HCT116 (cell line): ENCODE results near the gene RNF39. TPM values are rescaled to one million over a fixed set of nuclear protein-coding genes. Genes with fewer than 3 reads are reported as not detected.
A peak's percentile ranks its signal among the peaks of the same experiment; 100 is the strongest.

ENCODE experiments used
- ATAC-seq: fragments of 200-7000 bp; cut with Tn5 transposase; 2 replicates; pipeline ENCODE4 v1.9.1; 2020; ENCODE audit warnings: mild to moderate bottlenecking, moderate library complexity
- Bru-seq: library from RNA; stranded (reverse); fragments of 400-500 nt; gene quantifications from one replicate; lab custom pipeline; 2021; lab: Mats Ljungman, UMichigan
- BruChase-seq, 2 experiments: library from RNA; stranded (reverse); fragments of 400-500 nt; gene quantifications; one replicate each; lab custom pipeline; 2021; lab: Mats Ljungman, UMichigan
- BruUV-seq: library from RNA; stranded (reverse); fragments of 400-500 nt; replicated peaks from 2 replicates; lab custom pipeline; 2021; lab: Mats Ljungman, UMichigan
- CTCF ChIA-PET: fragments of 300-600 bp; sonication (Branson Sonifier 250); formaldehyde crosslinking; loops from one replicate; lab custom pipeline; 2021; ENCODE audit warnings: antibody characterized with exemption; lab: Charles Lee
- POLR2A ChIA-PET: fragments of 300-600, 350-600 bp; sonication (Branson Sonifier 250); formaldehyde crosslinking; loops from one replicate; lab custom pipeline; 2021; ENCODE audit warnings: antibody characterized with exemption; lab: Charles Lee
- RAD21 ChIA-PET, 2 experiments: fragments of 300-600 bp; sonication (Branson Sonifier 250); formaldehyde crosslinking; loops; one replicate each; lab custom pipeline; 2023; ENCODE audit warnings: low total read pairs in 2 of 2; ENCODE audit not compliant: uncharacterized antibody in 2 of 2, unreplicated experiment in 2 of 2, low non-redundant PET in 1 of 2; lab: Charles Lee
- DNase-seq: peaks from one replicate; pipeline ENCODE4 v3.0.0-alpha.2; 2010; ENCODE audit warnings: low read depth, low spot score
- H2AFZ ChIP-seq: fragments of 200-600 bp; shearing (Covaris generic), sonication (generic); 2 replicates; pipeline ENCODE4 v1.6.1; 2017; ENCODE audit warnings: low read depth, mixed run types, mixed read lengths, antibody characterized with exemption, low read length; ENCODE audit not compliant: poor library complexity, severe bottlenecking
- H3K27ac ChIP-seq: 2 replicates; pipeline ENCODE4 v1.5.1; 2012; ENCODE audit warnings: low read depth, low read length
- H3K27me3 ChIP-seq: fragments of 200-600 bp; sonication (generic); 2 replicates; pipeline ENCODE4 v1.6.1; 2016; ENCODE audit warnings: mixed run types, low read length, mixed read lengths; ENCODE audit not compliant: insufficient read depth
- H3K36me3 ChIP-seq, 2 experiments: fragments of 200-500 bp in 1 of 2; fragments of 200-600 bp in 1 of 2; sonication (Bioruptor generic) in 1 of 2; sonication (generic) in 1 of 2; 2 replicates each; pipeline versions ENCODE4 v1.5.1 to v1.6.1; 2014 to 2016; ENCODE audit warnings: low read length in 2 of 2, inconsistent platforms in 1 of 2, mixed read lengths in 1 of 2, mixed run types in 1 of 2; ENCODE audit not compliant: insufficient read depth in 2 of 2, control insufficient read depth in 1 of 2
- H3K4me1 ChIP-seq, 2 experiments: fragments of 200-600 bp in 1 of 2; sonication (generic) in 1 of 2; 2 replicates each; pipeline versions ENCODE4 v1.5.1 to v1.6.1; 2012 to 2017; ENCODE audit warnings: low read length in 2 of 2, inconsistent platforms in 1 of 2, mild to moderate bottlenecking in 1 of 2, mixed read lengths in 1 of 2, mixed run types in 1 of 2, moderate library complexity in 1 of 2; ENCODE audit not compliant: insufficient read depth in 2 of 2, control insufficient read depth in 1 of 2
- H3K4me2 ChIP-seq: fragments of 200-600 bp; sonication (generic); 2 replicates; pipeline ENCODE4 v1.6.1; 2017; ENCODE audit warnings: mixed run types, low read length, mixed read lengths
- H3K4me3 ChIP-seq, 2 experiments: fragments of 200-600 bp in 1 of 2; sonication (generic) in 1 of 2; replicated peaks in 1 of 2; 2 replicates each; pipeline ENCODE4 v1.5.1; 2011 to 2016; ENCODE audit warnings: low read length in 2 of 2, control low read depth in 1 of 2, low read depth in 1 of 2, mild to moderate bottlenecking in 1 of 2, mixed read lengths in 1 of 2, mixed run types in 1 of 2
- H3K79me2 ChIP-seq: fragments of 200-600 bp; sonication (generic); 2 replicates; pipeline ENCODE4 v1.6.1; 2017; ENCODE audit warnings: mild to moderate bottlenecking, mixed run types, low read length, moderate library complexity, mixed read lengths; ENCODE audit not compliant: insufficient read depth
- H3K9ac ChIP-seq: fragments of 200-600 bp; sonication (generic); 2 replicates; pipeline ENCODE4 v1.6.1; 2016; ENCODE audit warnings: low read length, mixed read lengths
- H3K9me2 ChIP-seq: fragments of 200-600 bp; sonication (generic), shearing (Covaris generic); 2 replicates; pipeline ENCODE4 v1.6.1; 2017; ENCODE audit warnings: mixed run types, mild to moderate bottlenecking, moderate library complexity; ENCODE audit not compliant: insufficient read depth
- H3K9me3 ChIP-seq, 2 experiments: fragments of 200-500 bp in 1 of 2; fragments of 200-600 bp in 1 of 2; sonication (Bioruptor generic) in 1 of 2; sonication (generic) in 1 of 2; 2 replicates each; pipeline ENCODE4 v1.6.1; 2014 to 2017; ENCODE audit warnings: low read length in 2 of 2, mixed read lengths in 2 of 2, inconsistent platforms in 1 of 2, low read depth in 1 of 2, mild to moderate bottlenecking in 1 of 2, mixed run types in 1 of 2, moderate library complexity in 1 of 2; ENCODE audit not compliant: control insufficient read depth in 1 of 2, insufficient read depth in 1 of 2
- H4K20me1 ChIP-seq: fragments of 200-600 bp; sonication (generic), shearing (Covaris generic); 2 replicates; pipeline ENCODE4 v1.6.1; 2017; ENCODE audit warnings: mixed run types, mild to moderate bottlenecking, moderate library complexity; ENCODE audit not compliant: insufficient read depth
- ATF3 ChIP-seq: IDR thresholded peaks from 2 replicates; pipeline ENCODE4 v1.6.1; 2012
- CBX3 ChIP-seq: IDR thresholded peaks from 2 replicates; pipeline ENCODE4 v1.6.1; 2012; ENCODE audit warnings: low read depth
- CEBPB ChIP-seq: IDR thresholded peaks from 2 replicates; pipeline ENCODE4 v1.6.1; 2012; ENCODE audit warnings: low read depth
- CTCF ChIP-seq, 3 experiments: fragments of 200-600 bp in 1 of 3; sonication (generic) in 1 of 3; IDR thresholded peaks in 2 of 3; conservative IDR thresholded peaks in 1 of 3; 2 replicates each; pipeline ENCODE4 v1.5.1; 2012 to 2017; ENCODE audit warnings: low read depth in 2 of 3, low read length in 2 of 3, antibody characterized with exemption in 1 of 3, borderline replicate concordance in 1 of 3, control low read depth in 1 of 3, mild to moderate bottlenecking in 1 of 3, mixed read lengths in 1 of 3, mixed run types in 1 of 3, moderate library complexity in 1 of 3; ENCODE audit not compliant: insufficient read depth in 1 of 3
- EGR1 ChIP-seq: IDR thresholded peaks from 2 replicates; pipeline ENCODE4 v1.6.1; 2012; ENCODE audit warnings: low read depth
- ELF1 ChIP-seq: IDR thresholded peaks from 2 replicates; pipeline ENCODE4 v1.6.1; 2012; ENCODE audit warnings: low read depth, borderline replicate concordance
- EZH2 ChIP-seq: fragments of 200-600 bp; sonication (generic); IDR thresholded peaks from 2 replicates; pipeline ENCODE4 v1.6.1; 2017; ENCODE audit warnings: antibody characterized with exemption, mixed run types
- JUND ChIP-seq: IDR thresholded peaks from 2 replicates; pipeline ENCODE4 v1.6.1; 2012
- MAX ChIP-seq: IDR thresholded peaks from 2 replicates; pipeline ENCODE4 v1.6.1; 2012
- POLR2AphosphoS5 ChIP-seq: IDR thresholded peaks from 2 replicates; pipeline ENCODE4 v1.6.1; 2011; ENCODE audit warnings: mild to moderate bottlenecking, low read depth, low read length, moderate library complexity
- RAD21 ChIP-seq: IDR thresholded peaks from 2 replicates; pipeline ENCODE4 v1.6.1; 2012; ENCODE audit warnings: low read depth, mild to moderate bottlenecking
- SIN3A ChIP-seq: IDR thresholded peaks from 2 replicates; pipeline ENCODE4 v1.6.1; 2012; ENCODE audit warnings: low read depth
- SP1 ChIP-seq: IDR thresholded peaks from 2 replicates; pipeline ENCODE4 v1.6.1; 2012; ENCODE audit warnings: low read depth
- SRF ChIP-seq: IDR thresholded peaks from 2 replicates; pipeline ENCODE4 v1.6.1; 2012; ENCODE audit warnings: low read depth
- TCF7L2 ChIP-seq: IDR thresholded peaks from 2 replicates; pipeline ENCODE4 v1.7.0; 2011; ENCODE audit warnings: borderline replicate concordance, inconsistent platforms; ENCODE audit not compliant: insufficient read depth, insufficient read length; ENCODE audit errors: extremely low read depth
- YY1 ChIP-seq: IDR thresholded peaks from 2 replicates; pipeline ENCODE4 v1.6.1; 2011; ENCODE audit warnings: low read length, low read depth, moderate library complexity, mild to moderate bottlenecking; ENCODE audit not compliant: insufficient replicate concordance; ENCODE audit errors: extremely low read depth
- ZBTB33 ChIP-seq: IDR thresholded peaks from 2 replicates; pipeline ENCODE4 v1.6.1; 2011; ENCODE audit warnings: mild to moderate bottlenecking, low read length, moderate library complexity; ENCODE audit not compliant: insufficient replicate concordance; ENCODE audit errors: extremely low read depth
- ZFX ChIP-seq: fragments of 450-650 bp; IDR thresholded peaks from 2 replicates; pipeline ENCODE4 v1.6.1; 2017
- ZNF274 ChIP-seq: fragments of 200-500 bp; sonication (Bioruptor generic); IDR thresholded peaks from 2 replicates; pipeline ENCODE4 v1.6.1; 2014; ENCODE audit warnings: mild to moderate bottlenecking, low read depth, low read length, inconsistent platforms
- intact Hi-C: fragments of 100-400 bp; cut with micrococcal nuclease; formaldehyde crosslinking; loops from 2 replicates; pipeline ENCODE4 v1.10.0; 2022
- long read RNA-seq: library from polyadenylated mRNA; unstranded; transcript quantifications from one replicate; pipeline ENCODE4 v2.0.0, GENCODE V29; 2021; ENCODE audit not compliant: unreplicated experiment
- polyA plus RNA-seq: library from polyadenylated mRNA; unstranded; fragments of >200 nt; gene quantifications from 2 replicates; pipeline ENCODE4 v1.2.1, GENCODE V29; 2012; ENCODE audit warnings: missing spikeins
- total RNA-seq: library from RNA; stranded (reverse); gene quantifications from one replicate; pipeline ENCODE4 v1.2.1, GENCODE V29; 2021; ENCODE audit not compliant: unreplicated experiment

RNF39 gene
- total RNA-seq (0.22 TPM), Bru-seq, nascent RNA (percentile 28 among the genes with signal in this experiment), BruChase-seq, experiment 1, labeled RNA remaining after a 6-hour chase (percentile 18 among the genes with signal in this experiment), BruChase-seq, experiment 2, labeled RNA remaining after a 2-hour chase (percentile 24 among the genes with signal in this experiment)
- polyA plus RNA-seq: 0.75 and 1.0 TPM in 2 replicates
- long read RNA-seq: 0 reads

- Histone ChIP-seq H3K9me3 (no peaks in the 10 kb centered on the region), H3K27me3 (no peaks in the 10 kb centered on the region), H4K20me1 (no peaks in the 10 kb centered on the region), H3K9ac (peak within 1 kb of the TSS; percentile 34), H3K36me3 (no peaks in the 10 kb centered on the region), H2AFZ (no peak within 1 kb of the TSS), H3K4me2 (peak within 1 kb of the TSS; percentile 65), H3K79me2 (no peaks in the 10 kb centered on the region)
- CTCF ChIA-PET: no interaction called here
- no TSS peak for BruUV-seq
- POLR2A ChIA-PET: no interaction called here
- ATAC-seq: no peak
- intact Hi-C loops: no loop called here
- DNase-seq: no peak
- TF ChIP-seq CTCF (IDR thresholded peaks at IDR 0.05 in 2 of 3, conservative IDR thresholded peaks at IDR 0.05 in 1 of 3; ENCODE audit: borderline replicate concordance in 1 of 3, insufficient read depth in 1 of 3, low read depth in 2 of 3, low read length in 2 of 3) (no peak), CEBPB (no peak), SP1 (no peak), TCF7L2 (no peak), SRF (no peak), MAX (no peak), ZNF274 (no peak), CBX3 (no peak), JUND (no peak), EGR1 (no peak), ELF1 (no peak), RAD21 (no peak), ZFX (no peak), EZH2 (no peak), SIN3A (no peak), ZBTB33 (no peak), YY1 (no peak), POLR2AphosphoS5 (no peak), ATF3 (no peak)
- TF ChIP-seq, all 23 proteins: peak for 0
- Histone ChIP-seq H3K4me1 (peaks cover 11 to 19% of the 10 kb centered on the region in 2 experiments), H3K9me2 (no peaks in the 10 kb centered on the region), H3K27ac (peak within 1 kb of the TSS; percentile 38; the same call in 1 of the 2 replicates), H3K4me3 (peak within 1 kb of the TSS in 1 of 2 experiments; percentile 24; a peak in 1 of 4 replicates)
- RAD21 ChIA-PET: no interaction called here
Measured at GRCh38 chr6:30075094-30075789, at the start of gene RNF39. TSS of gene RNF39 (minus strand) at chr6:30075769. CDS start at chr6:30075585, 184 bp downstream.
